AG04450 (cell line): ENCODE measurements around the gene ARID4A. TPM values are rescaled to one million over a fixed set of nuclear protein-coding genes. Genes with fewer than 3 reads are reported as not detected.

Experiments
- CTCF ChIA-PET: fragments of 300-600, 350-600 bp; formaldehyde crosslinking; extraction: SDS; loops from one replicate; lab custom pipeline; 2022; ENCODE audit warnings: antibody characterized with exemption, inconsistent platforms; lab: Charles Lee
- POLR2A ChIA-PET: fragments of 350-600 bp; formaldehyde crosslinking; extraction: SDS; loops from one replicate; lab custom pipeline; 2021; ENCODE audit warnings: antibody characterized with exemption, inconsistent platforms; lab: Yijun Ruan, JAX
- DNase-seq: peaks from one replicate; pipeline ENCODE4 v3.0.0-alpha.2; 2011; ENCODE audit warnings: low read depth, low spot score
- H3K27ac ChIP-seq: one replicate; pipeline ENCODE4 v1.5.1; 2012; ENCODE audit warnings: low read depth, low read length, control low read depth
- H3K27me3 ChIP-seq: one replicate; pipeline ENCODE4 v1.6.0; 2012; ENCODE audit warnings: low read length; ENCODE audit not compliant: control insufficient read depth, insufficient read depth
- H3K4me3 ChIP-seq: 2 replicates; pipeline ENCODE4 v1.5.1; 2011; ENCODE audit warnings: mild to moderate bottlenecking, low read depth, low read length, control low read depth
- H3K9me3 ChIP-seq: 2 replicates; pipeline ENCODE4 v1.5.1; 2012; ENCODE audit warnings: low read length; ENCODE audit not compliant: control insufficient read depth, insufficient read depth
- polyA plus RNA-seq: library from polyadenylated mRNA; depleted of rRNA; stranded (reverse); fragments of >200 nt; gene quantifications from 2 replicates; pipeline ENCODE4 v1.2.3, GENCODE V29; 2011
- TF ChIP-seq, protein P1 (sequence below): IDR thresholded peaks from 2 replicates; pipeline ENCODE4 v1.5.1; 2011; ENCODE audit warnings: low read depth, low read length, control low read depth, inconsistent platforms

The ARID4A gene
- polyA plus RNA-seq, 1 experiment, result 12.4 TPM

DNA sequence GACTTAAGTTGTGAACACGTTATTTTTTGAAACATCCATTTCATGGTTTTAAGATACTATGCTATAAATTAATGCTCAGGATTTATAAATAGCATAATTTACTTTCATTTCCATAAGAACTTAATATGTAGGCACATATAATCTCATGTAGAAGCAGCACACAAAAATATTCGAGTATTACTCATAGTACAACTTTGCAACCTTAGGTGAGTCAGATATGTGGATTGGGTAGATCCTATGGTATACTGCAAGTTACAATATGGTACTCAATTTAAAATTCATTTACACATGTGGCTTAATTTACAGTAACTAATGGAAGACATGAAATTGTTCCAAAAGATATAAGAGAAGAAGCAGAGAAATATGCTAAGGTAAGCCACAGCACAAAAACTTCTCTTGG, 27.7 kb upstream of the ARID4A start:
- no peak overlapping the region for H3K4me3 ChIP-seq
- no peaks in the 10 kb centered on the region for H3K9me3 ChIP-seq
- ChIA-PET CTCF (no interaction called here), POLR2A (no interaction called here)
- TF ChIP-seq, protein P1, sequence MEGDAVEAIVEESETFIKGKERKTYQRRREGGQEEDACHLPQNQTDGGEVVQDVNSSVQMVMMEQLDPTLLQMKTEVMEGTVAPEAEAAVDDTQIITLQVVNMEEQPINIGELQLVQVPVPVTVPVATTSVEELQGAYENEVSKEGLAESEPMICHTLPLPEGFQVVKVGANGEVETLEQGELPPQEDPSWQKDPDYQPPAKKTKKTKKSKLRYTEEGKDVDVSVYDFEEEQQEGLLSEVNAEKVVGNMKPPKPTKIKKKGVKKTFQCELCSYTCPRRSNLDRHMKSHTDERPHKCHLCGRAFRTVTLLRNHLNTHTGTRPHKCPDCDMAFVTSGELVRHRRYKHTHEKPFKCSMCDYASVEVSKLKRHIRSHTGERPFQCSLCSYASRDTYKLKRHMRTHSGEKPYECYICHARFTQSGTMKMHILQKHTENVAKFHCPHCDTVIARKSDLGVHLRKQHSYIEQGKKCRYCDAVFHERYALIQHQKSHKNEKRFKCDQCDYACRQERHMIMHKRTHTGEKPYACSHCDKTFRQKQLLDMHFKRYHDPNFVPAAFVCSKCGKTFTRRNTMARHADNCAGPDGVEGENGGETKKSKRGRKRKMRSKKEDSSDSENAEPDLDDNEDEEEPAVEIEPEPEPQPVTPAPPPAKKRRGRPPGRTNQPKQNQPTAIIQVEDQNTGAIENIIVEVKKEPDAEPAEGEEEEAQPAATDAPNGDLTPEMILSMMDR, result no peak
- no peak overlapping the region for H3K27ac ChIP-seq
- H3K27me3 ChIP-seq, result no peaks in the 10 kb centered on the region
- DNase-seq, result no peak

DNA sequence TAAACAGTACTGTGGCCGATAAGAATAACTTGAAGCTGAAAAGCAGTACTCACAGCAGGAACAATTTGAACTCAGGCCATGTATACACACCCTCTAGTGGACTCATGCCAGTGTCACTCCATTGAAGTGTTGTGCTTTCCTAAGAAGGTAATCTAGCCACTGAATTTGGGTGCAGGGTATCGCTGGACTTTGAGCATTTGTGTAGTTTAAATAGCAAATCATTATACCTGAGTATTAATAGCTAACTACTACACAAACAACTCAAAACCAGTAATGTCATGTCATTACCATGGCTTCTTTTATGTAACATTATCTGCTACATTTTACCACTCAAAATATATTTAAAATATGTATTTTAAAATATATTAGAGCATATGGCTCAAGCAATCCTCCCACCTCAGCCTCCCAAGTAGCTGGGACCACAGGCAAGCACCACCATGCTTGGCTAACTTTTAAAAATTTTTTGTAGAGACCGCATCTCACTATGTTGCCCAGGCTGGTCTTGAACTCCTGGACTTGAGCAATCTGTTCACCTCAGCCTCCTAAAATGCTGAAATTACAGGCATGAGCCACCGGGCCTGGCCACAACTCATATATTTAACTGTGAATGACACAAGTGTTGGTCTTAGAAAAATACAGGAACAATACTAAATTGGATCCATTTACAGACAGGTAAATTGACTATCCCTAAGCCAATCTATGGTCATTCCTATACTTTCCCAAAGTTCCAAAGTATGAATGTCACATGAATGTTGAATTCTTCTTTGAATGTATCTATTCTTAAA, 25.6 kb upstream of the ARID4A start:
- no peaks in the 10 kb centered on the region for H3K27me3 ChIP-seq
- ChIA-PET POLR2A (interaction anchor here (1.0 kb wide), 1 partner anchor 25 kb away, joined by 3 read pairs; the partner anchor contains the start of gene ARID4A), CTCF (interaction anchor here (0.6 to 1.4 kb wide), 3 partner anchors 8 to 20 kb away, joined by 3 to 7 read pairs (median 3); no protein-coding TSS in a partner anchor)
- no peak overlapping the region for H3K27ac ChIP-seq
- TF ChIP-seq, protein P1, result no peak
- no peak overlapping the region for H3K4me3 ChIP-seq
- H3K9me3 ChIP-seq, result no peaks in the 10 kb centered on the region
- DNase-seq, result peak; percentile 4

DNA sequence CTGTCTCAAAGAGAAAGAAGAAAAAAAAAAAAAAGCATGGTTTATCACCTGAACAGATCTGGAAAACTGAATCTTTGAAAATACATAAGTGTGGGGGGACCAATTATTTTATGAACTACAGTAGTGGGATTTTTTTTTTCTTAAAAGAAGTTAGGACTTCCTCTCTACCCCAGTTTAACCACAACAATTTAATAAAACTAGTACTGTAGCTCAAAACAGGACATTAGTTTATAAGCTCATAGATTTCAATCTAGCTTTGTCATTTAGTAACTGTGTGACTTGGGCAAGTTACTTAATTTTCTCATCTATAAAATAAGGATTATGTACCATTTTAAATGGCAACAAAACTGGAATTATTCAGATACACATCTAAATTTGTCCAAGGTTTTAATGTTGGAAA, 23.5 kb upstream of the ARID4A start:
- ChIA-PET CTCF (interaction anchor here (0.7 to 1.0 kb wide), 2 partner anchors 77 to 1881 kb away, joined by 3 to 4 read pairs; no protein-coding TSS in a partner anchor), POLR2A (interaction anchor here (0.7 kb wide), 1 partner anchor 8 kb away, joined by 4 read pairs; no protein-coding TSS in a partner anchor)
- H3K9me3 ChIP-seq, result no peaks in the 10 kb centered on the region
- no peak for DNase-seq
- no peak overlapping the region for H3K27ac ChIP-seq
- H3K4me3 ChIP-seq, result no peak overlapping the region
- TF ChIP-seq, protein P1, result no peak
- no peaks in the 10 kb centered on the region for H3K27me3 ChIP-seq

DNA sequence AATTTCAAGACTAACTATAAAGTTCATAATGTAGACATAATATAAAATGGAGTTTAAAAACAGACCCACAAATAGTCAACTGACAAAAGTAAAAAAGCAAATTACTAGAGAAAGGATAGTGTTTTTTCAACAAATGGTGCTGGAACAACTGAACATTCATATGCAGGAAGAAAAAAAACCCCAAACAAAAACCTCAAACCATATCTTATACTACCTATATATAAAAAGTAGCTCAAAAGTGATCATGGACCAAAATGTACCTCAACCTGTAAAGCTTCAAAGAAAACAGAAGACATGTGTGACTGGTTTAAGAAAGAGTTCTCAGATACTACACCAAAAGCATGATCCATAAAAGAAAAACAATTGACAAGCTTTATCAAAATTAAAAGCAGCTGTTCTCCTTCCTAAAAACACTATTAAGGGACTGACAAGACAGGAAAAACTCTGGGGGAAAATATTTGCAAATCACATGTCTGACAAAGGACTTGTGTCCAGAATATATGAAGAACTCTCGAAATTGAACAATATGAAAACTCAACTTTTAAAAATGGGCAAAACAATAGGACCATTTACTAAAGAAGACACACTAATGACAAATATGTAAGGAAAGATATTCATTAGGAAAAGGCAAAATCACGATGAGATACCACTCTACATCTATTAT, 22.7 kb upstream of the ARID4A start:
- TF ChIP-seq, protein P1, result no peak
- Histone ChIP-seq H3K27me3 (no peaks in the 10 kb centered on the region), H3K4me3 (no peak overlapping the region), H3K9me3 (no peaks in the 10 kb centered on the region), H3K27ac (no peak overlapping the region)
- CTCF ChIA-PET, result interaction anchor here (0.7 to 0.8 kb wide), 2 partner anchors 167 to 1882 kb away, joined by 3 to 4 read pairs; no protein-coding TSS in a partner anchor
- POLR2A ChIA-PET, result interaction anchor here (1.5 kb wide), 1 partner anchor 22 kb away, joined by 6 read pairs; the partner anchor contains the start of gene ARID4A
- no peak for DNase-seq
